Measurements from ENCODE around the gene WNT8B.

WNT8B gene

GRCh38 chr10:100531761-100532160 lies 69.0 kb downstream of the WNT8B start:
- no peak for DNase-seq (ENCODE audit: extremely low read depth, insufficient read length)
- no peak for TF ChIP-seq CTCF (IDR thresholded peaks at IDR 0.05; ENCODE audit: insufficient read depth, low read length, poor library complexity, severe bottlenecking)

More at GRCh38 chr10:100531761-100532160, 69.0 kb downstream of the WNT8B start:
- Histone ChIP-seq H3K36me3 (ENCODE audit: control insufficient read depth, insufficient read depth, low read length) (peaks cover 2% of the 10 kb centered on the region), H3K4me3 (replicated peaks; ENCODE audit: low read depth, low read length) (no peak overlapping the region), H3K27me3 (replicated peaks; ENCODE audit: control insufficient read depth, insufficient read depth, low read length) (no peaks in the 10 kb centered on the region)
